ENCODE results near the gene RGS3. TPM values are rescaled to one million over a fixed set of nuclear protein-coding genes. Genes with fewer than 3 reads are reported as not detected.

The RGS3 gene
- polyA plus RNA-seq, 1 of the 3 experiments (the other 2 are of a cell fraction): 50.6 TPM

GRCh38 chr9:113479174-113479621 lies 15.7 kb downstream of the RGS3 start:
- CTCF ChIA-PET: interaction anchor here (1.3 to 1.8 kb wide), 4 partner anchors 10 to 112 kb away, joined by 3 to 6 read pairs (median 5); no protein-coding TSS in a partner anchor
- no peaks in the 10 kb centered on the region for H4K20me1 ChIP-seq (ENCODE audit: insufficient read depth)
- DNase-seq: no peak
- POLR2A ChIA-PET: interaction anchor here (0.9 kb wide), 1 partner anchor 139 kb away, joined by 3 read pairs; the partner anchor contains the start of gene WDR31
- no peak overlapping the region for H3K27ac ChIP-seq (ENCODE audit: low read depth in 2 of 2, low read length in 1 of 2)
- H3F3A ChIP-seq (replicated peaks; ENCODE audit: insufficient read depth): no peaks in the 10 kb centered on the region
- H3K9me2 ChIP-seq: no peaks in the 10 kb centered on the region
- TF ChIP-seq JUND (IDR thresholded peaks at IDR 0.05) (no peak), FOXM1 (IDR thresholded peaks at IDR 0.05; ENCODE audit: low read depth) (no peak), POLR2AphosphoS5 (IDR thresholded peaks at IDR 0.05; ENCODE audit: low read depth, low read length) (no peak), NFIC (IDR thresholded peaks at IDR 0.05; ENCODE audit: borderline replicate concordance) (no peak), TCF12 (IDR thresholded peaks at IDR 0.05) (no peak), GATA2 (CRISPR knock-in tag; IDR thresholded peaks at IDR 0.05) (no peak), MXI1 (IDR thresholded peaks at IDR 0.05; ENCODE audit: low read depth, low read length) (no peak), ELF1 (IDR thresholded peaks at IDR 0.05) (no peak), EZH2phosphoT487 (IDR thresholded peaks at IDR 0.05; ENCODE audit: borderline replicate concordance, low read depth) (no peak), CHD2 (IDR thresholded peaks at IDR 0.05; ENCODE audit: low read length, partially characterized antibody) (no peak), EP300 (IDR thresholded peaks at IDR 0.05; ENCODE audit: borderline replicate concordance in 1 of 2, low read depth in 1 of 2, low read length in 1 of 2) (no peak), FOSL2 (IDR thresholded peaks at IDR 0.05; ENCODE audit: borderline replicate concordance, low read depth) (no peak), MEF2A (IDR thresholded peaks at IDR 0.05; ENCODE audit: borderline replicate concordance, low read depth) (no peak)
- TF ChIP-seq, protein P1, sequence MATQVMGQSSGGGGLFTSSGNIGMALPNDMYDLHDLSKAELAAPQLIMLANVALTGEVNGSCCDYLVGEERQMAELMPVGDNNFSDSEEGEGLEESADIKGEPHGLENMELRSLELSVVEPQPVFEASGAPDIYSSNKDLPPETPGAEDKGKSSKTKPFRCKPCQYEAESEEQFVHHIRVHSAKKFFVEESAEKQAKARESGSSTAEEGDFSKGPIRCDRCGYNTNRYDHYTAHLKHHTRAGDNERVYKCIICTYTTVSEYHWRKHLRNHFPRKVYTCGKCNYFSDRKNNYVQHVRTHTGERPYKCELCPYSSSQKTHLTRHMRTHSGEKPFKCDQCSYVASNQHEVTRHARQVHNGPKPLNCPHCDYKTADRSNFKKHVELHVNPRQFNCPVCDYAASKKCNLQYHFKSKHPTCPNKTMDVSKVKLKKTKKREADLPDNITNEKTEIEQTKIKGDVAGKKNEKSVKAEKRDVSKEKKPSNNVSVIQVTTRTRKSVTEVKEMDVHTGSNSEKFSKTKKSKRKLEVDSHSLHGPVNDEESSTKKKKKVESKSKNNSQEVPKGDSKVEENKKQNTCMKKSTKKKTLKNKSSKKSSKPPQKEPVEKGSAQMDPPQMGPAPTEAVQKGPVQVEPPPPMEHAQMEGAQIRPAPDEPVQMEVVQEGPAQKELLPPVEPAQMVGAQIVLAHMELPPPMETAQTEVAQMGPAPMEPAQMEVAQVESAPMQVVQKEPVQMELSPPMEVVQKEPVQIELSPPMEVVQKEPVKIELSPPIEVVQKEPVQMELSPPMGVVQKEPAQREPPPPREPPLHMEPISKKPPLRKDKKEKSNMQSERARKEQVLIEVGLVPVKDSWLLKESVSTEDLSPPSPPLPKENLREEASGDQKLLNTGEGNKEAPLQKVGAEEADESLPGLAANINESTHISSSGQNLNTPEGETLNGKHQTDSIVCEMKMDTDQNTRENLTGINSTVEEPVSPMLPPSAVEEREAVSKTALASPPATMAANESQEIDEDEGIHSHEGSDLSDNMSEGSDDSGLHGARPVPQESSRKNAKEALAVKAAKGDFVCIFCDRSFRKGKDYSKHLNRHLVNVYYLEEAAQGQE (IDR thresholded peaks at IDR 0.05; ENCODE audit: low read depth, low read length): no peak
- WGBS (ENCODE audit: low lambda C conversion rate): 92% methylated on average over 7 of the region's 7 CpGs
- H3K9ac ChIP-seq: no peak overlapping the region
- peaks cover 5 to 33% of the 10 kb centered on the region in 2 experiments; a peak in 2 of 4 replicates for H3K4me1 ChIP-seq (ENCODE audit: control insufficient read depth in 1 of 2, insufficient read depth in 2 of 2, low read depth in 1 of 2, low read length in 1 of 2)
- no peak overlapping the region for H3K4me3 ChIP-seq (ENCODE audit: low read depth in 2 of 2, low read length in 1 of 2)
- H3K27me3 ChIP-seq (ENCODE audit: insufficient read depth): no peaks in the 10 kb centered on the region
- H2AFZ ChIP-seq (ENCODE audit: low read depth): no peak overlapping the region
- no peak overlapping the region for H3K4me2 ChIP-seq
- H3K79me2 ChIP-seq (ENCODE audit: insufficient read depth): no peaks in the 10 kb centered on the region
- H3K36me3 ChIP-seq (replicated peaks in 1 of 2; ENCODE audit: control insufficient read depth in 1 of 2, insufficient read depth in 2 of 2, low read length in 1 of 2): no peaks in the 10 kb centered on the region
- no peaks in the 10 kb centered on the region for H3K9me3 ChIP-seq

DNA sequence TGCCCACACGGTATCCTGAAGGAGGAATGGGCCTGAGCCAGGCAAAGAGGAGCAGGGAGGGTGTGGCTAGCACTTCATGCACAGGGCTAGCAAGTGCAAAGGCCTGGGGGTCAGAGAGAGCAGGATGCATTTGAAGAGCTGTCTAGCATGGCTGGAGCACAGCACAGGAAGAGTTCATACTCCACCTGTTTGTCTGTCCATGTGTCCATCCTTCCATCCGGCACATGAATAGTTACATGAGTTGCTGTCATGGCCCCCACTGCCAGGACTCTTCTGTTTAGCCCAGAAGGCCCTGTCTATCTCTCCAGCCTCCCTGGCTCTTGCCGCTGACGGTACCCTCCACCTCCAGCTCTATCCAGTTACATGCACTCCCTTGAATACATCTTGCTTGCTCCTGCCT lies 17.1 kb downstream of the RGS3 start:
- Histone ChIP-seq H3K27ac (ENCODE audit: low read depth in 2 of 2, low read length in 1 of 2) (no peak overlapping the region), H3K4me1 (ENCODE audit: control insufficient read depth in 1 of 2, insufficient read depth in 2 of 2, low read depth in 1 of 2, low read length in 1 of 2) (peaks cover 14 to 27% of the 10 kb centered on the region in 2 experiments; a peak in 3 of 4 replicates), H3K9me2 (no peaks in the 10 kb centered on the region), H3K9me3 (no peaks in the 10 kb centered on the region), H3K79me2 (ENCODE audit: insufficient read depth) (no peaks in the 10 kb centered on the region), H2AFZ (ENCODE audit: low read depth) (no peak overlapping the region), H3K4me3 (ENCODE audit: low read depth in 2 of 2, low read length in 1 of 2) (no peak overlapping the region), H3K36me3 (replicated peaks in 1 of 2; ENCODE audit: control insufficient read depth in 1 of 2, insufficient read depth in 2 of 2, low read length in 1 of 2) (no peaks in the 10 kb centered on the region), H3K4me2 (no peak overlapping the region), H3K9ac (no peak overlapping the region), H3K27me3 (ENCODE audit: insufficient read depth) (no peaks in the 10 kb centered on the region), H3F3A (replicated peaks; ENCODE audit: insufficient read depth) (no peaks in the 10 kb centered on the region), H4K20me1 (ENCODE audit: insufficient read depth) (no peaks in the 10 kb centered on the region)
- POLR2A ChIA-PET: no interaction called here
- 89% methylated on average over 4 of the region's 4 CpGs for WGBS (ENCODE audit: low lambda C conversion rate)
- CTCF ChIA-PET: interaction anchor here (1.3 kb wide), 2 partner anchors 35 to 107 kb away, joined by 3 to 4 read pairs; no protein-coding TSS in a partner anchor
- no peak for DNase-seq
- TF ChIP-seq, protein P2, sequence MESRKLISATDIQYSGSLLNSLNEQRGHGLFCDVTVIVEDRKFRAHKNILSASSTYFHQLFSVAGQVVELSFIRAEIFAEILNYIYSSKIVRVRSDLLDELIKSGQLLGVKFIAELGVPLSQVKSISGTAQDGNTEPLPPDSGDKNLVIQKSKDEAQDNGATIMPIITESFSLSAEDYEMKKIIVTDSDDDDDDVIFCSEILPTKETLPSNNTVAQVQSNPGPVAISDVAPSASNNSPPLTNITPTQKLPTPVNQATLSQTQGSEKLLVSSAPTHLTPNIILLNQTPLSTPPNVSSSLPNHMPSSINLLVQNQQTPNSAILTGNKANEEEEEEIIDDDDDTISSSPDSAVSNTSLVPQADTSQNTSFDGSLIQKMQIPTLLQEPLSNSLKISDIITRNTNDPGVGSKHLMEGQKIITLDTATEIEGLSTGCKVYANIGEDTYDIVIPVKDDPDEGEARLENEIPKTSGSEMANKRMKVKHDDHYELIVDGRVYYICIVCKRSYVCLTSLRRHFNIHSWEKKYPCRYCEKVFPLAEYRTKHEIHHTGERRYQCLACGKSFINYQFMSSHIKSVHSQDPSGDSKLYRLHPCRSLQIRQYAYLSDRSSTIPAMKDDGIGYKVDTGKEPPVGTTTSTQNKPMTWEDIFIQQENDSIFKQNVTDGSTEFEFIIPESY (IDR thresholded peaks at IDR 0.05; ENCODE audit: borderline replicate concordance, low read depth): no peak
- TF ChIP-seq, protein P3, sequence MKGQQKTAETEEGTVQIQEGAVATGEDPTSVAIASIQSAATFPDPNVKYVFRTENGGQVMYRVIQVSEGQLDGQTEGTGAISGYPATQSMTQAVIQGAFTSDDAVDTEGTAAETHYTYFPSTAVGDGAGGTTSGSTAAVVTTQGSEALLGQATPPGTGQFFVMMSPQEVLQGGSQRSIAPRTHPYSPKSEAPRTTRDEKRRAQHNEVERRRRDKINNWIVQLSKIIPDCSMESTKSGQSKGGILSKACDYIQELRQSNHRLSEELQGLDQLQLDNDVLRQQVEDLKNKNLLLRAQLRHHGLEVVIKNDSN (IDR thresholded peaks at IDR 0.05; ENCODE audit: borderline replicate concordance, low read depth): no peak
- TF ChIP-seq RAD21 (IDR thresholded peaks at IDR 0.05; ENCODE audit: low read length) (no peak), USF2 (IDR thresholded peaks at IDR 0.05; ENCODE audit: borderline replicate concordance, low read depth, low read length) (no peak), NFIC (IDR thresholded peaks at IDR 0.05; ENCODE audit: borderline replicate concordance) (no peak), MEF2A (IDR thresholded peaks at IDR 0.05; ENCODE audit: borderline replicate concordance, low read depth) (no peak), CHD2 (IDR thresholded peaks at IDR 0.05; ENCODE audit: low read length, partially characterized antibody) (no peak), JUND (IDR thresholded peaks at IDR 0.05) (no peak)
